K562 (cell line): ENCODE results near the gene ASB18. TPM values are rescaled to one million over a fixed set of nuclear protein-coding genes. Genes with fewer than 3 reads are reported as not detected.

ENCODE experiments used
- ATAC-seq: fragments of 200-7000 bp; cut with Tn5 transposase; 3 replicates; pipeline ENCODE4 v1.9.1; 2020; ENCODE audit warnings: moderate library complexity
- BruUV-seq: library from RNA; stranded (reverse); fragments of 400-500 nt; replicated peaks from 2 replicates; lab custom pipeline; 2021; lab: Mats Ljungman, UMichigan
- CTCF ChIA-PET: fragments of 300-600 bp; formaldehyde crosslinking; extraction: SDS; loops from one replicate; lab custom pipeline; 2021; ENCODE audit warnings: low intra/inter-chr PET ratio; lab: Yijun Ruan, JAX
- POLR2A ChIA-PET: fragments of 300-600, 350-650 bp; sonication (Branson Sonifier 250); formaldehyde crosslinking; extraction: SDS; loops from one replicate; lab custom pipeline; 2021; ENCODE audit warnings: antibody characterized with exemption, inconsistent platforms; lab: Yijun Ruan, JAX
- DNase-seq, 4 experiments: peaks; one replicate each; pipeline versions ENCODE4 v3.0.0 to v3.0.0-alpha.2; 2011 to 2018; ENCODE audit warnings: low spot score in 3 of 4, mixed read lengths in 3 of 4; ENCODE audit errors: extremely low read depth in 1 of 4
- FAIRE-seq: peaks from 2 replicates; lab custom pipeline; 2011; peaks lifted over from hg19 to GRCh38; lab: Jason Lieb, UNC
- H2AFZ ChIP-seq: 2 replicates; pipeline ENCODE4 v1.6.0; 2011; ENCODE audit warnings: low read depth, low read length, control low read depth, inconsistent platforms
- H3K27ac ChIP-seq: fragments of 200-600 bp; 3 replicates; pipeline ENCODE4 v1.8.0; 2011; ENCODE audit warnings: low read depth, mild to moderate bottlenecking, control low read depth, inconsistent platforms, low read length, moderate library complexity, mixed read lengths; ENCODE audit errors: extremely low read depth
- H3K27me3 ChIP-seq, 2 experiments: fragments of 300-600 bp in 1 of 2; 2 replicates in 1 of 2; 3 replicates in 1 of 2; pipeline versions ENCODE4 v1.6.0 to v1.8.0; 2011; ENCODE audit warnings: inconsistent platforms in 2 of 2, low read length in 2 of 2, mild to moderate bottlenecking in 1 of 2, mixed read lengths in 1 of 2, moderate library complexity in 1 of 2; ENCODE audit not compliant: control insufficient read depth in 2 of 2, insufficient read depth in 2 of 2
- H3K36me3 ChIP-seq: fragments of 300-600 bp; 3 replicates; pipeline ENCODE4 v1.8.0; 2011; ENCODE audit warnings: mild to moderate bottlenecking, low read length, inconsistent platforms; ENCODE audit not compliant: control insufficient read depth, insufficient read depth
- H3K4me1 ChIP-seq, 2 experiments: fragments of 200-600 bp in 1 of 2; replicated peaks in 1 of 2; 2 replicates in 1 of 2; 3 replicates in 1 of 2; pipeline versions ENCODE4 v1.5.1 to v1.8.0; 2011; ENCODE audit warnings: inconsistent platforms in 2 of 2, low read length in 2 of 2, mild to moderate bottlenecking in 1 of 2, mixed read lengths in 1 of 2, moderate library complexity in 1 of 2; ENCODE audit not compliant: control insufficient read depth in 2 of 2, insufficient read depth in 2 of 2
- H3K4me2 ChIP-seq: 2 replicates; pipeline ENCODE4 v1.6.1; 2011; ENCODE audit warnings: low read length, control low read depth, inconsistent platforms, mixed read lengths; ENCODE audit not compliant: insufficient read depth
- H3K4me3 ChIP-seq: fragments of 200-600 bp; sonication (generic), shearing (Covaris generic); 2 replicates; pipeline ENCODE4 v1.5.1; 2016; ENCODE audit warnings: control low read depth, inconsistent platforms
- H3K79me2 ChIP-seq: fragments of 200-600 bp; 3 replicates; pipeline ENCODE4 v1.8.0; 2011; ENCODE audit warnings: low read length, inconsistent platforms; ENCODE audit not compliant: control insufficient read depth, insufficient read depth
- H3K9ac ChIP-seq, 2 experiments: 2 replicates each; pipeline versions ENCODE4 v1.6.0 to v1.6.1; 2011; ENCODE audit warnings: low read depth in 2 of 2, low read length in 2 of 2, control low read depth in 1 of 2, inconsistent platforms in 1 of 2, mild to moderate bottlenecking in 1 of 2, mixed read lengths in 1 of 2; ENCODE audit not compliant: insufficient read depth in 1 of 2
- H3K9me1 ChIP-seq: one replicate; pipeline ENCODE4 v1.6.0; 2011; ENCODE audit warnings: inconsistent platforms, mild to moderate bottlenecking, low read length, moderate library complexity; ENCODE audit not compliant: control insufficient read depth, insufficient read depth
- H3K9me3 ChIP-seq: replicated peaks from 2 replicates; pipeline ENCODE4 v1.5.1; 2011; ENCODE audit warnings: low read depth, low read length, inconsistent platforms; ENCODE audit not compliant: control insufficient read depth, insufficient read depth
- H4K20me1 ChIP-seq: replicated peaks from 2 replicates; pipeline ENCODE4 v1.6.1; 2011; ENCODE audit warnings: low read length, inconsistent platforms, mixed read lengths; ENCODE audit not compliant: control insufficient read depth, insufficient read depth
- CCAR2 ChIP-seq: fragments of 200-400 bp; formaldehyde crosslinking; IDR thresholded peaks from 2 replicates; pipeline ENCODE4 v1.6.1; 2017; ENCODE audit warnings: mild to moderate bottlenecking, low read depth, low read length
- CREB1 ChIP-seq, 2 experiments: sonication (generic) in 1 of 2; formaldehyde crosslinking in 1 of 2; IDR thresholded peaks; 2 replicates each; pipeline versions ENCODE4 v1.6.1 to v1.8.0; 2012 to 2022; ENCODE audit warnings: inconsistent platforms in 1 of 2, mild to moderate bottlenecking in 1 of 2, missing genetic modification reagents in 1 of 2, moderate library complexity in 1 of 2
- GABPB1 ChIP-seq: sonication (generic); formaldehyde crosslinking; IDR thresholded peaks from 2 replicates; pipeline ENCODE4 v1.8.0; 2022; ENCODE audit warnings: mild to moderate bottlenecking, missing genetic modification reagents
- PHF20 ChIP-seq: fragments of 450-650 bp; IDR thresholded peaks from 2 replicates; pipeline ENCODE4 v1.6.1; 2018; ENCODE audit not compliant: partially characterized antibody
- ZNF444 ChIP-seq: fragments of 250-450 bp; sonication (Bioruptor Pico); IDR thresholded peaks from 2 replicates; pipeline ENCODE4 v1.4.0; 2020; ENCODE audit warnings: mild to moderate bottlenecking, moderate library complexity
- ZNF551 ChIP-seq: fragments of 250-450 bp; sonication (Bioruptor Pico); IDR thresholded peaks from 2 replicates; pipeline ENCODE4 v1.5.0; 2021; ENCODE audit warnings: mild to moderate bottlenecking, moderate library complexity
- ZNF586 ChIP-seq: fragments of 450-650 bp; formaldehyde crosslinking; conservative IDR thresholded peaks from 2 replicates; pipeline ENCODE4 v1.4.0; 2020; ENCODE audit warnings: mild to moderate bottlenecking, moderate library complexity
- ZNF699 ChIP-seq: fragments of 250-450 bp; sonication (Bioruptor Pico); IDR thresholded peaks from 2 replicates; pipeline ENCODE4 v1.8.0; 2021; ENCODE audit warnings: mild to moderate bottlenecking, moderate library complexity; ENCODE audit not compliant: insufficient replicate concordance
- WGBS: fragments of 100-300 bp; shearing (Covaris generic); methylation state at CpG from one replicate; pipeline ENCODE4 v1.1.6; 2016; ENCODE audit warnings: low coverage, mixed read lengths; ENCODE audit not compliant: insufficient coverage; ENCODE audit errors: missing lambda C conversion rate; 5-methylcytosine and 5-hydroxymethylcytosine counted together
- in situ Hi-C: fragments of 300-500 bp; cut with MboI; formaldehyde crosslinking; loops from 4 replicates; pipeline ENCODE4 v1.15.0; 2018; ENCODE audit warnings: inconsistent platforms, mixed read lengths
- intact Hi-C: fragments of 100-400 bp; cut with micrococcal nuclease; formaldehyde crosslinking; loops from 2 replicates; pipeline ENCODE4 v1.14.2; 2022
- polyA plus RNA-seq, 8 experiments: library from polyadenylated mRNA; depleted of rRNA in 4 of 8; stranded (reverse) in 5 of 8; unstranded in 3 of 8; fragments of >200 nt; fragmentation: Nextera tagmentation in 2 of 8; fragmentation: Illumina TruSeq in 1 of 8; extraction: Ambion mirVana in 2 of 8; extraction: Trizol in 1 of 8; gene quantifications; 2 replicates each; pipeline versions ENCODE4 v1.2.1 to v1.2.3, GENCODE V29; 2011 to 2014; ENCODE audit warnings: inconsistent platforms in 1 of 8, missing spikeins in 1 of 8
- total RNA-seq, 7 experiments: library from RNA; depleted of rRNA in 6 of 7; stranded (reverse); fragments of >200 nt in 6 of 7; fragmentation: Illumina TruSeq in 2 of 7; extraction: Trizol in 2 of 7; gene quantifications; 2 replicates each; pipeline versions ENCODE4 v1.2.1 to v1.2.3, GENCODE V29; 2011 to 2021; ENCODE audit warnings: low replicate concordance in 1 of 7
- TF ChIP-seq, protein P1 (sequence below): sonication (generic); formaldehyde crosslinking; IDR thresholded peaks from 2 replicates; pipeline ENCODE4 v1.8.1; 2023; ENCODE audit warnings: mild to moderate bottlenecking, missing genetic modification reagents
- TF ChIP-seq, protein P2 (sequence below): fragments of 200-800 bp; sonication (Bioruptor generic); IDR thresholded peaks from 2 replicates; pipeline ENCODE4 v1.6.1; 2016; ENCODE audit warnings: missing genetic modification characterization, missing compliant biosample characterization
- TF ChIP-seq, protein P3 (sequence below): fragments of 250-450 bp; sonication (Bioruptor Pico); IDR thresholded peaks from 2 replicates; pipeline ENCODE4 v1.5.0; 2020; ENCODE audit warnings: mild to moderate bottlenecking, borderline replicate concordance

Gene ASB18
- total and polyA plus RNA-seq, 9 of the 15 experiments (the other 6 are each of a cell fraction or from before 2014, with no cell fraction given) = not detected

DNA sequence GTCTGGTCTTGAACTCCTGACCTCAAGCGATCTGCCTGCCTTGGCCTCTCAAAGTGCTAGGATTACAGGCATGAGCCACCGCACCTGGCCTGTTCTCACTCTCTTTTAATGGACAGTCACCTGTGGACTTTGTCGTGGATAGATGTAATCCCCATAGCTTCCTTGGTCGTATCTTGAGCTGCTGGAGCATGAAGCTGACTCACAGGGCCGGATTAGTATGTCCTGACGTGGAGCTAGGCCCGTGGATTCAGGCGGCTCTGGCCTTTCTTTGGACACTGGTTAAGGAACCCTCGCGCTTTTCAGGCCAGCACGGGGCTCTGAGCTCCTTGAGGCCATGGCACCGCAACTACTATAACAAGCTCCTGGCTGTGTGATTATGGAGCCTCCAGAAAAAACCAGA, 68.5 kb downstream of the ASB18 start:
- intact Hi-C loops = no loop called here
- Histone ChIP-seq H3K27me3 (peaks cover 0 to 25% of the 10 kb centered on the region in 2 experiments; a peak in 2 of 5 replicates), H3K27ac (no peak overlapping the region), H3K4me2 (no peak overlapping the region), H4K20me1 (no peaks in the 10 kb centered on the region), H3K36me3 (no peaks in the 10 kb centered on the region), H3K79me2 (no peaks in the 10 kb centered on the region), H3K9me1 (no peaks in the 10 kb centered on the region), H3K4me3 (no peak overlapping the region), H2AFZ (no peak overlapping the region), H3K4me1 (no peaks in the 10 kb centered on the region), H3K9ac (no peak overlapping the region), H3K9me3 (no peaks in the 10 kb centered on the region)
- no peak for FAIRE-seq
- ChIA-PET POLR2A (no interaction called here), CTCF (no interaction called here)
- no peak for TF ChIP-seq CREB1 (IDR thresholded peaks at IDR 0.05)
- TF ChIP-seq CREB1 (CRISPR knock-in tag; IDR thresholded peaks at IDR 0.05) = no peak
- TF ChIP-seq ZNF586 (CRISPR knock-in tag) = no peak
- TF ChIP-seq CCAR2 = no peak
- TF ChIP-seq, protein P1, sequence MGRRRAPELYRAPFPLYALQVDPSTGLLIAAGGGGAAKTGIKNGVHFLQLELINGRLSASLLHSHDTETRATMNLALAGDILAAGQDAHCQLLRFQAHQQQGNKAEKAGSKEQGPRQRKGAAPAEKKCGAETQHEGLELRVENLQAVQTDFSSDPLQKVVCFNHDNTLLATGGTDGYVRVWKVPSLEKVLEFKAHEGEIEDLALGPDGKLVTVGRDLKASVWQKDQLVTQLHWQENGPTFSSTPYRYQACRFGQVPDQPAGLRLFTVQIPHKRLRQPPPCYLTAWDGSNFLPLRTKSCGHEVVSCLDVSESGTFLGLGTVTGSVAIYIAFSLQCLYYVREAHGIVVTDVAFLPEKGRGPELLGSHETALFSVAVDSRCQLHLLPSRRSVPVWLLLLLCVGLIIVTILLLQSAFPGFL = no peak
- no peak for TF ChIP-seq ZNF699
- no peak for TF ChIP-seq ZNF551
- TF ChIP-seq PHF20 = no peak
- TF ChIP-seq GABPB1 (CRISPR knock-in tag) = no peak
- TF ChIP-seq ZNF444 (CRISPR knock-in tag) = no peak
- TF ChIP-seq, protein P2, sequence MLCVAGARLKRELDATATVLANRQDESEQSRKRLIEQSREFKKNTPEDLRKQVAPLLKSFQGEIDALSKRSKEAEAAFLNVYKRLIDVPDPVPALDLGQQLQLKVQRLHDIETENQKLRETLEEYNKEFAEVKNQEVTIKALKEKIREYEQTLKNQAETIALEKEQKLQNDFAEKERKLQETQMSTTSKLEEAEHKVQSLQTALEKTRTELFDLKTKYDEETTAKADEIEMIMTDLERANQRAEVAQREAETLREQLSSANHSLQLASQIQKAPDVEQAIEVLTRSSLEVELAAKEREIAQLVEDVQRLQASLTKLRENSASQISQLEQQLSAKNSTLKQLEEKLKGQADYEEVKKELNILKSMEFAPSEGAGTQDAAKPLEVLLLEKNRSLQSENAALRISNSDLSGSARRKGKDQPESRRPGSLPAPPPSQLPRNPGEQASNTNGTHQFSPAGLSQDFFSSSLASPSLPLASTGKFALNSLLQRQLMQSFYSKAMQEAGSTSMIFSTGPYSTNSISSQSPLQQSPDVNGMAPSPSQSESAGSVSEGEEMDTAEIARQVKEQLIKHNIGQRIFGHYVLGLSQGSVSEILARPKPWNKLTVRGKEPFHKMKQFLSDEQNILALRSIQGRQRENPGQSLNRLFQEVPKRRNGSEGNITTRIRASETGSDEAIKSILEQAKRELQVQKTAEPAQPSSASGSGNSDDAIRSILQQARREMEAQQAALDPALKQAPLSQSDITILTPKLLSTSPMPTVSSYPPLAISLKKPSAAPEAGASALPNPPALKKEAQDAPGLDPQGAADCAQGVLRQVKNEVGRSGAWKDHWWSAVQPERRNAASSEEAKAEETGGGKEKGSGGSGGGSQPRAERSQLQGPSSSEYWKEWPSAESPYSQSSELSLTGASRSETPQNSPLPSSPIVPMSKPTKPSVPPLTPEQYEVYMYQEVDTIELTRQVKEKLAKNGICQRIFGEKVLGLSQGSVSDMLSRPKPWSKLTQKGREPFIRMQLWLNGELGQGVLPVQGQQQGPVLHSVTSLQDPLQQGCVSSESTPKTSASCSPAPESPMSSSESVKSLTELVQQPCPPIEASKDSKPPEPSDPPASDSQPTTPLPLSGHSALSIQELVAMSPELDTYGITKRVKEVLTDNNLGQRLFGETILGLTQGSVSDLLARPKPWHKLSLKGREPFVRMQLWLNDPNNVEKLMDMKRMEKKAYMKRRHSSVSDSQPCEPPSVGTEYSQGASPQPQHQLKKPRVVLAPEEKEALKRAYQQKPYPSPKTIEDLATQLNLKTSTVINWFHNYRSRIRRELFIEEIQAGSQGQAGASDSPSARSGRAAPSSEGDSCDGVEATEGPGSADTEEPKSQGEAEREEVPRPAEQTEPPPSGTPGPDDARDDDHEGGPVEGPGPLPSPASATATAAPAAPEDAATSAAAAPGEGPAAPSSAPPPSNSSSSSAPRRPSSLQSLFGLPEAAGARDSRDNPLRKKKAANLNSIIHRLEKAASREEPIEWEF (CRISPR knock-in tag) = no peak
- TF ChIP-seq, protein P3, sequence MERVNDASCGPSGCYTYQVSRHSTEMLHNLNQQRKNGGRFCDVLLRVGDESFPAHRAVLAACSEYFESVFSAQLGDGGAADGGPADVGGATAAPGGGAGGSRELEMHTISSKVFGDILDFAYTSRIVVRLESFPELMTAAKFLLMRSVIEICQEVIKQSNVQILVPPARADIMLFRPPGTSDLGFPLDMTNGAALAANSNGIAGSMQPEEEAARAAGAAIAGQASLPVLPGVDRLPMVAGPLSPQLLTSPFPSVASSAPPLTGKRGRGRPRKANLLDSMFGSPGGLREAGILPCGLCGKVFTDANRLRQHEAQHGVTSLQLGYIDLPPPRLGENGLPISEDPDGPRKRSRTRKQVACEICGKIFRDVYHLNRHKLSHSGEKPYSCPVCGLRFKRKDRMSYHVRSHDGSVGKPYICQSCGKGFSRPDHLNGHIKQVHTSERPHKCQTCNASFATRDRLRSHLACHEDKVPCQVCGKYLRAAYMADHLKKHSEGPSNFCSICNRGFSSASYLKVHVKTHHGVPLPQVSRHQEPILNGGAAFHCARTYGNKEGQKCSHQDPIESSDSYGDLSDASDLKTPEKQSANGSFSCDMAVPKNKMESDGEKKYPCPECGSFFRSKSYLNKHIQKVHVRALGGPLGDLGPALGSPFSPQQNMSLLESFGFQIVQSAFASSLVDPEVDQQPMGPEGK (CRISPR knock-in tag) = no peak
- no peak for ATAC-seq
- no peak for DNase-seq
- in situ Hi-C loops = no loop called here
- 5% methylated on average over 7 of the region's 12 CpGs for WGBS
- no TSS peak for BruUV-seq
